ENCODE measurements around the gene CRAMP1.

- TF ChIP-seq POLR2A (IDR thresholded peaks at IDR 0.05; ENCODE audit: low read depth), result no peak
- no peak for TF ChIP-seq POLR2AphosphoS5 (IDR thresholded peaks at IDR 0.05)
- TF ChIP-seq CTCF (IDR thresholded peaks at IDR 0.05), result peak in 1 of 3 experiments; percentile 20
Observed at GRCh38 chr16:1564325-1564724, 47.8 kb upstream of the CRAMP1 start.
